C1 segment of cervical spinal cord (tissue), 14 donors: ENCODE data around the gene ALOX5AP.
A peak's percentile ranks its signal among the peaks of the same experiment; 100 is the strongest.
"Not testable (repeated sequence)": the region's sequence is repeated elsewhere in the genome, so short reads cannot be mapped to it uniquely, and the experiment has no call there.

Experiments
- DNase-seq, 14 donors: peaks; one replicate each; lab custom pipeline; 2025; lab: John Stamatoyannopoulos, UW

Gene ALOX5AP

GRCh38 chr13:30737511-30738337 lies 2.4 kb downstream of the ALOX5AP start:
- no peak for DNase-seq

- DNase-seq = no peak
Observed at GRCh38 chr13:30738526-30739236, 3.3 kb downstream of the ALOX5AP start.

GRCh38 chr13:30739237-30739528 lies 3.8 kb downstream of the ALOX5AP start:
- no peak for DNase-seq

GRCh38 chr13:30739761-30740642 lies 4.7 kb downstream of the ALOX5AP start:
- DNase-seq = no peak

- DNase-seq = no peak
Observed at GRCh38 chr13:30742901-30743300, 7.6 kb downstream of the ALOX5AP start.

GRCh38 chr13:30743319-30744055 lies 8.1 kb downstream of the ALOX5AP start:
- DNase-seq = no peak

GRCh38 chr13:30744056-30744680 lies 8.8 kb downstream of the ALOX5AP start:
- no peak for DNase-seq

GRCh38 chr13:30744681-30745077 lies 9.3 kb downstream of the ALOX5AP start:
- DNase-seq = no peak

- DNase-seq = no peak
Observed at GRCh38 chr13:30745906-30746686, 10.8 kb downstream of the ALOX5AP start.

- no peak for DNase-seq
Observed at GRCh38 chr13:30746791-30747190, 11.4 kb downstream of the ALOX5AP start.

- not testable (repeated sequence) for DNase-seq
Observed at GRCh38 chr13:30747845-30748244, 12.5 kb downstream of the ALOX5AP start.

- DNase-seq = no peak
Observed at GRCh38 chr13:30748717-30749116, 13.4 kb downstream of the ALOX5AP start.

GRCh38 chr13:30750036-30750435 lies 14.7 kb downstream of the ALOX5AP start:
- DNase-seq = no peak

- no peak for DNase-seq
Observed at GRCh38 chr13:30751183-30751933, 16.0 kb downstream of the ALOX5AP start.

GRCh38 chr13:30752201-30752797 lies 17.0 kb downstream of the ALOX5AP start:
- DNase-seq = peak in 1 of 14 donors; percentile 53

GRCh38 chr13:30753030-30753616 lies 17.8 kb downstream of the ALOX5AP start:
- no peak for DNase-seq

- no peak for DNase-seq
Observed at GRCh38 chr13:30755678-30756077, 20.3 kb downstream of the ALOX5AP start.

- DNase-seq = no peak
Observed at GRCh38 chr13:30757026-30757742, 21.8 kb downstream of the ALOX5AP start.
